ENCODE results near the gene MC4R. TPM values are rescaled to one million over a fixed set of nuclear protein-coding genes. Genes with fewer than 3 reads are reported as not detected.

The MC4R gene
- total RNA-seq, 2 experiments from 2014 or later = not detected

- no peaks in the 10 kb centered on the region for H3K9me3 ChIP-seq (ENCODE audit: control insufficient read depth in 1 of 2, insufficient read depth in 1 of 2, low read length in 2 of 2)
- Mint-ChIP-seq H3K27ac (no peak overlapping the region), H3K36me3 (ENCODE audit: low read depth) (no peaks in the 10 kb centered on the region), H3K9me3 (peaks cover 5% of the 10 kb centered on the region), H3K4me1 (ENCODE audit: low read depth) (no peaks in the 10 kb centered on the region), H3K4me3 (no peak overlapping the region), H3K27me3 (no peaks in the 10 kb centered on the region)
- ChIA-PET POLR2A (interaction anchor here (1.2 kb wide), 1 partner anchor 13 kb away, joined by 3 read pairs; no protein-coding TSS in a partner anchor), CTCF (no interaction called here)
- H3K36me3 ChIP-seq (ENCODE audit: insufficient read depth, low read length) = no peaks in the 10 kb centered on the region
- H3K27ac ChIP-seq (ENCODE audit: low read depth in 1 of 2, low read length in 2 of 2) = no peak overlapping the region
- H3K27me3 ChIP-seq (ENCODE audit: control insufficient read depth in 1 of 2, insufficient read depth in 2 of 2, low read length in 2 of 2) = no peaks in the 10 kb centered on the region
- intact Hi-C loops (cut with DNase I, micrococcal nuclease) = no loop called here
- H3K4me3 ChIP-seq (ENCODE audit: low read length) = no peak overlapping the region
- ATAC-seq (ENCODE audit: poor library complexity) (no peak), DNase-seq (no peak)
- TF ChIP-seq, protein P1, sequence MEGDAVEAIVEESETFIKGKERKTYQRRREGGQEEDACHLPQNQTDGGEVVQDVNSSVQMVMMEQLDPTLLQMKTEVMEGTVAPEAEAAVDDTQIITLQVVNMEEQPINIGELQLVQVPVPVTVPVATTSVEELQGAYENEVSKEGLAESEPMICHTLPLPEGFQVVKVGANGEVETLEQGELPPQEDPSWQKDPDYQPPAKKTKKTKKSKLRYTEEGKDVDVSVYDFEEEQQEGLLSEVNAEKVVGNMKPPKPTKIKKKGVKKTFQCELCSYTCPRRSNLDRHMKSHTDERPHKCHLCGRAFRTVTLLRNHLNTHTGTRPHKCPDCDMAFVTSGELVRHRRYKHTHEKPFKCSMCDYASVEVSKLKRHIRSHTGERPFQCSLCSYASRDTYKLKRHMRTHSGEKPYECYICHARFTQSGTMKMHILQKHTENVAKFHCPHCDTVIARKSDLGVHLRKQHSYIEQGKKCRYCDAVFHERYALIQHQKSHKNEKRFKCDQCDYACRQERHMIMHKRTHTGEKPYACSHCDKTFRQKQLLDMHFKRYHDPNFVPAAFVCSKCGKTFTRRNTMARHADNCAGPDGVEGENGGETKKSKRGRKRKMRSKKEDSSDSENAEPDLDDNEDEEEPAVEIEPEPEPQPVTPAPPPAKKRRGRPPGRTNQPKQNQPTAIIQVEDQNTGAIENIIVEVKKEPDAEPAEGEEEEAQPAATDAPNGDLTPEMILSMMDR (IDR thresholded peaks at IDR 0.05) = no peak
- no peaks in the 10 kb centered on the region for H3K4me1 ChIP-seq (ENCODE audit: insufficient read depth, low read length)
Observed at GRCh38 chr18:60350941-60351340, 21.6 kb downstream of the MC4R start.

- H3K9me3 ChIP-seq (ENCODE audit: control insufficient read depth in 1 of 2, insufficient read depth in 1 of 2, low read length in 2 of 2) = no peaks in the 10 kb centered on the region
- no peak overlapping the region for H3K4me3 Mint-ChIP-seq
- ChIA-PET POLR2A (no interaction called here), CTCF (no interaction called here)
- H3K27ac ChIP-seq (ENCODE audit: low read depth in 1 of 2, low read length in 2 of 2) = no peak overlapping the region
- peaks cover 5% of the 10 kb centered on the region for H3K9me3 Mint-ChIP-seq
- no peak overlapping the region for H3K27ac Mint-ChIP-seq
- no peaks in the 10 kb centered on the region for H3K27me3 ChIP-seq (ENCODE audit: control insufficient read depth in 1 of 2, insufficient read depth in 2 of 2, low read length in 2 of 2)
- DNase-seq (no peak), ATAC-seq (ENCODE audit: poor library complexity) (no peak)
- H3K4me1 Mint-ChIP-seq (ENCODE audit: low read depth) = no peaks in the 10 kb centered on the region
- no peaks in the 10 kb centered on the region for H3K36me3 Mint-ChIP-seq (ENCODE audit: low read depth)
- no peak overlapping the region for H3K4me3 ChIP-seq (ENCODE audit: low read length)
- H3K4me1 ChIP-seq (ENCODE audit: insufficient read depth, low read length) = no peaks in the 10 kb centered on the region
- TF ChIP-seq, protein P1 (IDR thresholded peaks at IDR 0.05) = no peak
- intact Hi-C loops (cut with DNase I, micrococcal nuclease) = no loop called here
- no peaks in the 10 kb centered on the region for H3K27me3 Mint-ChIP-seq
- H3K36me3 ChIP-seq (ENCODE audit: insufficient read depth, low read length) = no peaks in the 10 kb centered on the region
Observed at GRCh38 chr18:60350150-60350549, 22.4 kb downstream of the MC4R start.

- Histone ChIP-seq H3K27me3 (ENCODE audit: control insufficient read depth in 1 of 2, insufficient read depth in 2 of 2, low read length in 2 of 2) (no peaks in the 10 kb centered on the region), H3K36me3 (ENCODE audit: insufficient read depth, low read length) (no peaks in the 10 kb centered on the region), H3K27ac (ENCODE audit: low read depth in 1 of 2, low read length in 2 of 2) (no peak overlapping the region), H3K9me3 (ENCODE audit: control insufficient read depth in 1 of 2, insufficient read depth in 1 of 2, low read length in 2 of 2) (no peaks in the 10 kb centered on the region), H3K4me3 (ENCODE audit: low read length) (no peak overlapping the region), H3K4me1 (ENCODE audit: insufficient read depth, low read length) (no peaks in the 10 kb centered on the region)
- no peaks in the 10 kb centered on the region for H3K36me3 Mint-ChIP-seq (ENCODE audit: low read depth)
- ChIA-PET CTCF (no interaction called here), POLR2A (no interaction called here)
- intact Hi-C loops (cut with DNase I, micrococcal nuclease) = no loop called here
- no peak overlapping the region for H3K4me3 Mint-ChIP-seq
- peaks cover 8% of the 10 kb centered on the region for H3K9me3 Mint-ChIP-seq
- H3K27me3 Mint-ChIP-seq = no peaks in the 10 kb centered on the region
- H3K4me1 Mint-ChIP-seq (ENCODE audit: low read depth) = no peaks in the 10 kb centered on the region
- DNase-seq (no peak), ATAC-seq (ENCODE audit: poor library complexity) (no peak)
- TF ChIP-seq, protein P1 (IDR thresholded peaks at IDR 0.05) = no peak
- H3K27ac Mint-ChIP-seq = no peak overlapping the region
Observed at GRCh38 chr18:60347526-60348045, 25.0 kb downstream of the MC4R start.

Measured in CD4-positive, alpha-beta T cell (primary cell).